KMS-11 (cell line): ENCODE results near the gene AGFG2.

ENCODE experiments used
- H2AFZ ChIP-seq: fragments of 200-600 bp; sonication (generic); 2 replicates; pipeline ENCODE4 v1.6.1; 2016; ENCODE audit warnings: antibody characterized with exemption, mixed run types, low read depth
- H3K27ac ChIP-seq: fragments of 200-600 bp; sonication (generic); 2 replicates; pipeline ENCODE4 v1.6.1; 2016; ENCODE audit warnings: mild to moderate bottlenecking, mixed run types
- H3K27me3 ChIP-seq: fragments of 200-600 bp; sonication (generic); 2 replicates; pipeline ENCODE4 v1.6.1; 2017; ENCODE audit warnings: mild to moderate bottlenecking, low read depth, mixed run types, moderate library complexity; ENCODE audit not compliant: insufficient read depth
- H3K36me3 ChIP-seq: fragments of 200-600 bp; sonication (generic); 2 replicates; pipeline ENCODE4 v1.6.1; 2017; ENCODE audit warnings: mild to moderate bottlenecking, mixed run types; ENCODE audit not compliant: insufficient read depth
- H3K4me1 ChIP-seq: fragments of 200-600 bp; sonication (generic); 2 replicates; pipeline ENCODE4 v1.6.1; 2016; ENCODE audit warnings: mild to moderate bottlenecking, low read depth, mixed run types; ENCODE audit not compliant: poor library complexity, severe bottlenecking
- H3K4me2 ChIP-seq: fragments of 200-600 bp; sonication (generic); 2 replicates; pipeline ENCODE4 v1.7.0; 2016; ENCODE audit warnings: mild to moderate bottlenecking, mixed run types
- H3K4me3 ChIP-seq: fragments of 200-600 bp; sonication (generic); IDR thresholded peaks from 2 replicates; pipeline ENCODE4 v1.6.1; 2017; ENCODE audit warnings: low read depth, low read length, mixed read lengths; ENCODE audit not compliant: insufficient read depth
- H3K79me2 ChIP-seq: fragments of 200-600 bp; sonication (generic); 2 replicates; pipeline ENCODE4 v1.6.1; 2016; ENCODE audit warnings: low read depth, mixed run types; ENCODE audit not compliant: insufficient read depth
- H3K9ac ChIP-seq: fragments of 200-600 bp; sonication (generic); 2 replicates; pipeline ENCODE4 v1.6.1; 2016; ENCODE audit warnings: mild to moderate bottlenecking, mixed run types
- H4K20me1 ChIP-seq: fragments of 200-600 bp; sonication (generic); 2 replicates; pipeline ENCODE4 v1.6.1; 2016; ENCODE audit warnings: mild to moderate bottlenecking, mixed run types; ENCODE audit not compliant: insufficient read depth
- CTCF ChIP-seq: fragments of 200-600 bp; sonication (generic); conservative IDR thresholded peaks from 2 replicates; pipeline ENCODE4 v1.6.1; 2017; ENCODE audit warnings: low read depth, mild to moderate bottlenecking, antibody characterized with exemption, low read length, moderate library complexity, mixed read lengths

AGFG2 gene

DNA sequence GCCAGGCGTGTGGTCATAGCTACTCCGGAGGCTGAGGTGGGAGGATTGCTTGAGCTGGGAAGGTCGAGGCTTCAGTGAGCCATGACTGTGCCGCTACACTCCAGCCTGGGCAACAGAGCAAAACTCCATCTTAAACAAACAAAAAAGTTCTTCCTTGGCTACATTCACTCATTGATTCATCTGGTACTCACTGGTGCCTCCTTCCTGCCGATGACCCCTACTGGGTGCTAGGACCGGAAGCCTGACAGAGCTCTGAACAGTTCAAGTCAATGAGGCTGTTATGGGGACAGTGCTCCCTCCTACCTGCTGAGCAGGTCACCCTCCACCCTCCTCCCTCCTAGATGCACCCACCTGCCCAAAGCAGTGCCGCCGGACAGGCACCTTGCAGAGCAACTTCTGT, 68.1 kb downstream of the AGFG2 start:
- TF ChIP-seq CTCF: no peak

DNA sequence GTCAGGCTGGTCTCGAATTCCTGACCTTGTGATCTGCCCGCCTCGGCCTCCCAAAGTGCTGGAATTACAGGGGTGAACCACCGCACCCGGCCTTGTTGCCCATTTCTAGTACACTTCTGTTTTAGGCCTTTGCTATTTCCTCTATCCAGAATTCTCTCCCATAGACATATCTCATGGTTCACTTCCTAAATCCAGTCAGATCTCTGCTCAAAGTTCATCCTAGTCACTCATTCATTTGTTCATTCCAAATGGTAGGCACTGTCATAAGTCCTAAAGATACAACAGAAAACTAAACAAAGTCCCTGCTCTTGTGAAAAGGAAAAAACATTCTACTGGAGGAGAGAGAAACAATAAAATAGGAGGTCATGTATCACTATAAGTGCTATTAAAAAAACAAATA, 71.0 kb downstream of the AGFG2 start:
- no peaks in the 10 kb centered on the region for H4K20me1 ChIP-seq
- no peak overlapping the region for H3K4me3 ChIP-seq
- no peaks in the 10 kb centered on the region for H3K79me2 ChIP-seq
- H3K36me3 ChIP-seq: no peaks in the 10 kb centered on the region
- TF ChIP-seq CTCF: no peak
- peaks cover 14% of the 10 kb centered on the region; the same call in 1 of the 2 replicates for H3K27me3 ChIP-seq
- peaks cover 8% of the 10 kb centered on the region for H3K4me1 ChIP-seq
- no peak overlapping the region for H3K27ac ChIP-seq
- no peak overlapping the region for H3K4me2 ChIP-seq
- no peak overlapping the region for H3K9ac ChIP-seq
- H2AFZ ChIP-seq: no peak overlapping the region

More for the DNA sequence above, 68.1 kb downstream of the AGFG2 start:
- peaks cover 15% of the 10 kb centered on the region; the same call in 1 of the 2 replicates for H3K27me3 ChIP-seq
- H3K9ac ChIP-seq: no peak overlapping the region
- no peak overlapping the region for H2AFZ ChIP-seq
- no peaks in the 10 kb centered on the region for H3K79me2 ChIP-seq
- H3K27ac ChIP-seq: no peak overlapping the region
- no peak overlapping the region for H3K4me3 ChIP-seq
- H3K36me3 ChIP-seq: no peaks in the 10 kb centered on the region
- H4K20me1 ChIP-seq: no peaks in the 10 kb centered on the region
- H3K4me1 ChIP-seq: peaks cover 11% of the 10 kb centered on the region
- no peak overlapping the region for H3K4me2 ChIP-seq

DNA sequence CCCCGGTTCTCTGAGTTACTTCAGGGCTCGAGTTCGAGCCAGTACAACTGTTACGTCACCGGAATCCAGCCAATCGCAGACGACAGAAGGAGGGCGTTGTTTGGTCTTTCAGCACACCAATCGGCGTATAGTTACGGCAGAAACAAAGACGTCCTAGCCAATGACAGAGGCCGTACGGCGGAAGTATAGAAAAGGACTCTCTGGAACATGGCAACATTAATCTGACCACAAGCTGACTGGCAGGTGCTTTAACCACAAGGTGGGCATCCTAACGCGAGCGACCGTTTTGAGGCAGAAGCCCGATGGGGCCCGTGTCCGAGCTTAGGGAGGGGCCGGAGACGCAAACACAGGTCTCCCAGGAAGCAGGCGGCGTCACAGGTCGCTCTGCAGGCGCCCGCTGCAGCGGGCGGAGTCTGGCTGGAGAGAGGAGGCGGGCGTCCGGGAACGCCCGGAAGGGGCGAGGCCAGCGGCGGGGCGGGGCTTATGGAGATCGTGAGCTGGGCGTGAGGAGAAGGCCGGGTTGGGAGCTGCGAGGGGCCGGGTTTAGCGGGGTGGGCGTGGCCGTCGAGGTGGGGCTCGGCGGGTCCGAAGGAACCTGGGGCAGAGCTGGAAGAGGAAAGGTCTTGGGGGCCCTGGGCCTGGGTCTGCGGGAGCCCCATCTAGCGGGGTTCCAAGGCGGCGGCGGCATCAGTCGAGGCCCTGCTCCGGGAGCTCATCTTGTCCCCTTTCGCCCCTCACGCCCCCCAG, 73.2 kb downstream of the AGFG2 start, which contains the start of gene MOSPD3:
MOSPD3 (plus strand) TSS at position 558 of the 747 bp plus-strand sequence. CDS start 252 bp downstream, outside the sequence.
- Histone ChIP-seq H3K4me2 (peak within 1 kb of the TSS; percentile 99), H2AFZ (peak within 1 kb of the TSS; percentile 95), H4K20me1 (no peaks in the 10 kb centered on the region), H3K36me3 (no peaks in the 10 kb centered on the region), H3K9ac (peak within 1 kb of the TSS; percentile 43; the same call in 1 of the 2 replicates), H3K4me3 (peak within 1 kb of the TSS; percentile 54), H3K79me2 (no peaks in the 10 kb centered on the region), H3K4me1 (peaks cover 5% of the 10 kb centered on the region), H3K27me3 (peaks cover 22% of the 10 kb centered on the region; the same call in 1 of the 2 replicates), H3K27ac (peak within 1 kb of the TSS; percentile 56)
- TF ChIP-seq CTCF: 0 out of 2 replicates have a peak, but pooled peaks have one; percentile 11

GRCh38 chr7:100612730-100613390, 73.9 kb downstream of the AGFG2 start:
- no peak overlapping the region for H3K27ac ChIP-seq
- TF ChIP-seq CTCF: no peak
- H3K4me2 ChIP-seq: peak overlapping the region; percentile 99

More at GRCh38 chr7:100612730-100613390, 73.9 kb downstream of the AGFG2 start:
- Histone ChIP-seq H3K4me1 (peaks cover 5% of the 10 kb centered on the region), H3K36me3 (no peaks in the 10 kb centered on the region), H3K4me3 (no peak overlapping the region), H3K79me2 (no peaks in the 10 kb centered on the region), H3K27me3 (peaks cover 26% of the 10 kb centered on the region; the same call in 1 of the 2 replicates), H4K20me1 (no peaks in the 10 kb centered on the region), H2AFZ (peak overlapping the region; percentile 95), H3K9ac (peak overlapping the region; percentile 33; the same call in 1 of the 2 replicates)
